ENCODE results near the gene TBX6. TPM values are rescaled to one million over a fixed set of nuclear protein-coding genes. Genes with fewer than 3 reads are reported as not detected.
"Not testable (repeated sequence)": the region's sequence is repeated elsewhere in the genome, so short reads cannot be mapped to it uniquely, and the experiment has no call there.

Gene TBX6
- total RNA-seq, 2 donors from 2014 or later: 1.5 to 2.5 TPM

DNA sequence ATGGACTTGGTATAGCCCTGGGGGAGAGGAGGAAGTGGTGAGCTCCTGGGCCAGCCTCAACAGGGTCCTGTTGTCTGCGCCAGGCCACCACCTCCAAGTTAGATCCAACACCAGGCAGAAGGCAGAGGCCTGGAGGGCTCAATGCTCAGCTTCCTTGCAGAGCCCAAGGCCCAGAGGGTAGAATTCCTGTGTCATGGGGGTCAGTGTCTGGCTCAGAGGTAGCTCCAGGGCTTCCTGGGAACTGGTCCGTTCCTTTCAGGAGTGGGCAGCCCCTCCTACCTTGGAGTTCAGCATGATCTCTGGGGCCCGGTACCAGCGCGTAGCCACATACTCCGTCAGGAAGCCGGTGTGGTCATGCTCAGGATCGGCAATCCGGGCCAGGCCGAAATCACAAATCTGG is 26.0 kb upstream of the TBX6 start:
- WGBS: 95% methylated on average over 10 of the region's 10 CpGs
- intact Hi-C loops (cut with DNase I): no loop called here

DNA sequence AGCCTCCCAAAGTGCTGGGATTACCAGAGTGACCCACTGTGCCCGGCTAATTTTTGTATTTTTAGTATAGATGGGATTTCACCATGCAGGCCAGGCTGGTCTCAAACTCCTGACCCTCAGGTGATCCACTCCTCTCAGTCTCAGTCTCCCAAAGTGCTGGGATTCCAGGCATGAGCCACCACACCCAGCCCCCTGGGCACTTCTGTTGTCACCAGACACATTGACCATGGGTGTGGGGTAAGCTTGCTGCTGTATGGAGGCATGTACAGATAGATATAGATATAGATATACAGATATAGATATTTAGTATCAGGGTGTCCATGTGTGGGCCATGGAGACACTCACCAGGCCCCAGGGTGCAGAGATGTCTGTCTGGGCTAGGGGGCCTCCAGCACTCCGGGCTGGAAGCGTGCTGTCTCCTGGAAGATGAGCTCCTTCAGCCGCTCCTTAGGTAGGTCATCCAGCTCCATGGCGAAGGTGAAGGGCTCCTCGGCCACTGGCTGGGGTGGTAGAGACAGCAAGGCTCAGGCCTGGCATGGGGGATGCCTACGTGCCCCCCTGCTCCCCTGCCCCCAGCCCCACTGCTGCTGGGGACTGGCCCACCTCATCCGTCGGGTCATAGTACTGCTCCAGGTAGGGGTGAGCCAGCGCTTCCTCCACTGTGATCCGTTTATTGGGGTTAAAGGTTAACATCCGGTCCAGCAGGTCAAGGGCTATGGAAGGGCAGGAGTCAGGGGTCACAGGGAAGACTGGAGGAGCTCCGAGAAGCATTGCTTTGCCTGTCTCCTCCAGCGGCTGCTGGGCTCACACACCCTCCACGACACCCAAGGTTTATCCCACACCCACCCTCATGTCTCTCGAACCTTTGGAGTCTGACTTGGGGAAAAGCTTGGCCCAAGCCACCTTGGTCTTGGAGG is 24.8 kb upstream of the TBX6 start:
- no peak overlapping the region for H3K27ac ChIP-seq
- WGBS: 89% methylated on average over 16 of the region's 16 CpGs
- no peaks in the 10 kb centered on the region for H3K4me1 ChIP-seq (replicated peaks)
- no peak for DNase-seq (ENCODE audit: low spot score)
- TF ChIP-seq POLR2AphosphoS5 (IDR thresholded peaks at IDR 0.05) (no peak), POLR2A (IDR thresholded peaks at IDR 0.05) (no peak)
- TF ChIP-seq, protein P1, sequence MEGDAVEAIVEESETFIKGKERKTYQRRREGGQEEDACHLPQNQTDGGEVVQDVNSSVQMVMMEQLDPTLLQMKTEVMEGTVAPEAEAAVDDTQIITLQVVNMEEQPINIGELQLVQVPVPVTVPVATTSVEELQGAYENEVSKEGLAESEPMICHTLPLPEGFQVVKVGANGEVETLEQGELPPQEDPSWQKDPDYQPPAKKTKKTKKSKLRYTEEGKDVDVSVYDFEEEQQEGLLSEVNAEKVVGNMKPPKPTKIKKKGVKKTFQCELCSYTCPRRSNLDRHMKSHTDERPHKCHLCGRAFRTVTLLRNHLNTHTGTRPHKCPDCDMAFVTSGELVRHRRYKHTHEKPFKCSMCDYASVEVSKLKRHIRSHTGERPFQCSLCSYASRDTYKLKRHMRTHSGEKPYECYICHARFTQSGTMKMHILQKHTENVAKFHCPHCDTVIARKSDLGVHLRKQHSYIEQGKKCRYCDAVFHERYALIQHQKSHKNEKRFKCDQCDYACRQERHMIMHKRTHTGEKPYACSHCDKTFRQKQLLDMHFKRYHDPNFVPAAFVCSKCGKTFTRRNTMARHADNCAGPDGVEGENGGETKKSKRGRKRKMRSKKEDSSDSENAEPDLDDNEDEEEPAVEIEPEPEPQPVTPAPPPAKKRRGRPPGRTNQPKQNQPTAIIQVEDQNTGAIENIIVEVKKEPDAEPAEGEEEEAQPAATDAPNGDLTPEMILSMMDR (IDR thresholded peaks at IDR 0.05): no peak
- H3K36me3 ChIP-seq: peaks cover 5 to 14% of the 10 kb centered on the region in 2 donors
- intact Hi-C loops (cut with DNase I): no loop called here
- H3K4me3 ChIP-seq: no peak overlapping the region
- H3K27me3 ChIP-seq (replicated peaks; ENCODE audit: insufficient read depth): no peaks in the 10 kb centered on the region
- H3K9me3 ChIP-seq: no peaks in the 10 kb centered on the region

More for the DNA sequence above, 26.0 kb upstream of the TBX6 start:
- H3K36me3 ChIP-seq: peaks cover 5 to 14% of the 10 kb centered on the region in 2 donors
- no peak overlapping the region for H3K4me3 ChIP-seq
- H3K4me1 ChIP-seq (replicated peaks): peaks cover 5% of the 10 kb centered on the region
- H3K9me3 ChIP-seq: no peaks in the 10 kb centered on the region
- no peak overlapping the region for H3K27ac ChIP-seq
- no peaks in the 10 kb centered on the region for H3K27me3 ChIP-seq (replicated peaks; ENCODE audit: insufficient read depth)
- no peak for DNase-seq (ENCODE audit: low spot score)
- TF ChIP-seq POLR2AphosphoS5 (IDR thresholded peaks at IDR 0.05) (no peak), POLR2A (IDR thresholded peaks at IDR 0.05) (no peak)
- TF ChIP-seq, protein P1 (IDR thresholded peaks at IDR 0.05): no peak

DNA sequence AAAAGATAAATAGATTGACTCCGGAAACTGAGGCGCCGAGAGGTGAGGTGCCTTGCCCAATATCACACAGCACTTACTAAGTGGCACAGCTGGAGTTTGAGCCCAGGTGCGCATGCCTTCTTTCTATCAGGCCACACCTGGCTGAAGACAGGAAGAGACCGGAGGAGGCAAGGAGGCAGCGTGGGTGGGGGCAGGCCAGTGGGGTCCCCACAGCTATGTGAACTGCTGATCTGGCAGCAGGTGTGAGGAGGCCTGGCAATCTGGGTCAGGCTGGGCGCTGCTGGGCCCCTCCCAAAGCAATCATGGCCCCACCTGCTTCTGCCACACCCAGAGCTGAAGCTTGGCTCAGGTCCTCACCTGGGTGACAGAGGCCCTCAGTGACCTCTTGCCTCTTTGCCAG is 23.5 kb upstream of the TBX6 start:
- 82% methylated on average over 7 of the region's 7 CpGs for WGBS
- TF ChIP-seq, protein P1 (IDR thresholded peaks at IDR 0.05): no peak
- TF ChIP-seq POLR2AphosphoS5 (IDR thresholded peaks at IDR 0.05): no peak
- TF ChIP-seq POLR2A (IDR thresholded peaks at IDR 0.05): no peak
- Histone ChIP-seq H3K27ac (no peak overlapping the region), H3K4me3 (no peak overlapping the region), H3K9me3 (no peaks in the 10 kb centered on the region), H3K4me1 (replicated peaks) (no peaks in the 10 kb centered on the region), H3K27me3 (replicated peaks; ENCODE audit: insufficient read depth) (no peaks in the 10 kb centered on the region), H3K36me3 (peaks cover 5 to 14% of the 10 kb centered on the region in 2 donors)
- intact Hi-C loops (cut with DNase I): no loop called here
- no peak for DNase-seq (ENCODE audit: low spot score)

DNA sequence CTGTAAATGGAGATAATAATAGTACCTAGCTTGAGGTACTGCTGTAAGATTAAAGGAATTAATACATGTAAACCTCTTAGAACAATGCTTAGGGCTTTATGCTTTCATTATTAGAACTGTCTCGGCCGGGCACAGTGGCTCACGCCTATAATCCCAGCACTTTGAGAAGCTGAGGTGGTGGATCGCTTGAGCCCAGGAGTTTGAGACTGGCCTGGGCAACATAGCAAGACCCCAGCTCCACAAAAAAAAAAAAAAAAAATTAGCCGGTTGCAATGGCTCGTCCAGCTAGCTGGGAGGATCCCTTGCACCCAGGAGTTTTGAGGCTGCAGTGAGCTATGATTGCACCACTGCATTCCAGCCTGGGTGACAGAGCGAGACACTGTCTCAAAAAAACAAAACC is 23.1 kb upstream of the TBX6 start:
- 92% methylated on average over 7 of the region's 7 CpGs for WGBS
- H3K27ac ChIP-seq; H3K4me1 ChIP-seq (replicated peaks); DNase-seq (ENCODE audit: low spot score); H3K4me3 ChIP-seq; H3K27me3 ChIP-seq (replicated peaks; ENCODE audit: insufficient read depth); H3K9me3 ChIP-seq; intact Hi-C loops (cut with DNase I): not testable (repeated sequence)
- H3K36me3 ChIP-seq: peaks cover 5 to 14% of the 10 kb centered on the region in 2 donors

DNA sequence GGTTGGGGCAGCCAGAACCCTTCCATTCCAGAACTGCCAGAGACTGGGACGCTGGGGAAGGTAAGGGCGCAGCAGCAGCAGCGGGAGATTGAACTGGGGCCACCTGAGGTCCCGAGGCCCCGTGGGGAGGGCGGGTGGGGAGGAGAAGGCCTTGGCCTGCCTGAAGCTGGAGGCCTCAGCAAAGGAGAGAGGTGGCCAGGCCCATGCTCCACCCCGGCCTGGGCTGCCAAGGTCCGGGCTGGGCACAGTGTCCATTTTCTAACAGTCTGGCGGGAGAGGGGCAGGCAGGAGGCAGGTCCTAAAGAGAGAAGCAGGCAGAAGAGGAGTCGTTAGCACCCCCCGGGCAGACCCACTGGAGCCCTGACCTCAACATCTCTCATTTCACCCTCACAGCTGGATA is 22.7 kb upstream of the TBX6 start:
- intact Hi-C loops (cut with DNase I): no loop called here
- no peak overlapping the region for H3K4me3 ChIP-seq
- no peak for TF ChIP-seq POLR2AphosphoS5 (IDR thresholded peaks at IDR 0.05)
- no peak for TF ChIP-seq POLR2A (IDR thresholded peaks at IDR 0.05)
- TF ChIP-seq, protein P1 (IDR thresholded peaks at IDR 0.05): no peak
- no peaks in the 10 kb centered on the region for H3K27me3 ChIP-seq (replicated peaks; ENCODE audit: insufficient read depth)
- H3K36me3 ChIP-seq: peaks cover 5 to 14% of the 10 kb centered on the region in 2 donors
- H3K9me3 ChIP-seq: no peaks in the 10 kb centered on the region
- WGBS: 86% methylated on average over 11 of the region's 11 CpGs
- no peak for DNase-seq (ENCODE audit: low spot score)
- no peak overlapping the region for H3K27ac ChIP-seq
- H3K4me1 ChIP-seq (replicated peaks): no peaks in the 10 kb centered on the region
